Esophagus squamous epithelium (tissue), 5 donors: ENCODE measurements around the gene CDKL2. TPM values are rescaled to one million over a fixed set of nuclear protein-coding genes. Genes with fewer than 3 reads are reported as not detected.
A peak's percentile ranks its signal among the peaks of the same experiment; 100 is the strongest.
"Not testable (repeated sequence)": the region's sequence is repeated elsewhere in the genome, so short reads cannot be mapped to it uniquely, and the experiment has no call there.

Experiments used
- DNase-seq: peaks from one replicate; lab custom pipeline; 2025; lab: John Stamatoyannopoulos, UW
- H3K27ac ChIP-seq, 4 donors: fragments of 200-600 bp; sonication (generic); one replicate each; pipeline ENCODE4 v1.5.1; 2016 to 2019; ENCODE audit warnings: mild to moderate bottlenecking in 1 of 4
- H3K27me3 ChIP-seq, 4 donors: fragments of 200-600 bp; sonication (generic); 1 replicate in 3 of 4; 2 replicates in 1 of 4; pipeline versions ENCODE4 v1.5.1 to v1.6.0; 2017 to 2021; ENCODE audit warnings: antibody characterized with exemption in 1 of 4
- H3K36me3 ChIP-seq, 3 donors: fragments of 200-600 bp; sonication (generic); one replicate each; pipeline ENCODE4 v1.5.1; 2016 to 2019
- H3K4me1 ChIP-seq, 3 donors: fragments of 200-600 bp; sonication (generic); one replicate each; pipeline ENCODE4 v1.5.1; 2017 to 2019
- H3K4me3 ChIP-seq, 4 donors: fragments of 200-600 bp; sonication (generic); 1 replicate in 3 of 4; 2 replicates in 1 of 4; pipeline ENCODE4 v1.5.1; 2016 to 2019; ENCODE audit warnings: mild to moderate bottlenecking in 2 of 4, moderate library complexity in 1 of 4
- H3K9me3 ChIP-seq, 3 donors: fragments of 200-600 bp; sonication (generic); one replicate each; pipeline ENCODE4 v1.5.1; 2016 to 2019
- POLR2A ChIP-seq, 4 donors: fragments of 450-650 bp; IDR thresholded peaks; one replicate each; pipeline ENCODE4 v1.6.1; 2017; ENCODE audit warnings: antibody characterized with exemption in 4 of 4, mild to moderate bottlenecking in 4 of 4, moderate library complexity in 3 of 4
- WGBS, 2 donors: methylation state at CpG; one replicate each; pipeline ENCODE4 v1.1.5; 2018; 5-methylcytosine and 5-hydroxymethylcytosine counted together
- intact Hi-C: fragments of 100-400 bp; cut with DNase I; formaldehyde crosslinking; loops from one replicate; pipeline ENCODE4 v1.15.0; 2022
- total RNA-seq, 4 donors: library from RNA; depleted of rRNA; stranded (reverse); fragments of >200 nt; gene quantifications; one replicate each; pipeline ENCODE4 v1.1.0, GENCODE V29; 2016
- TF ChIP-seq, protein P1 (sequence below), 6 experiments: fragments of 450-650 bp in 4 of 6; fragments of 200-600 bp in 2 of 6; sonication (generic) in 2 of 6; IDR thresholded peaks; one replicate each; pipeline ENCODE4 v1.5.1; 2016 to 2019; ENCODE audit warnings: antibody characterized with exemption in 6 of 6, mild to moderate bottlenecking in 4 of 6, moderate library complexity in 4 of 6
- donor health status: DM: yes; HTN: yes; CAD: no.

CDKL2 gene
- total RNA-seq, 4 donors from 2014 or later: 0.13 to 1.3 (median 0.71) TPM

DNA sequence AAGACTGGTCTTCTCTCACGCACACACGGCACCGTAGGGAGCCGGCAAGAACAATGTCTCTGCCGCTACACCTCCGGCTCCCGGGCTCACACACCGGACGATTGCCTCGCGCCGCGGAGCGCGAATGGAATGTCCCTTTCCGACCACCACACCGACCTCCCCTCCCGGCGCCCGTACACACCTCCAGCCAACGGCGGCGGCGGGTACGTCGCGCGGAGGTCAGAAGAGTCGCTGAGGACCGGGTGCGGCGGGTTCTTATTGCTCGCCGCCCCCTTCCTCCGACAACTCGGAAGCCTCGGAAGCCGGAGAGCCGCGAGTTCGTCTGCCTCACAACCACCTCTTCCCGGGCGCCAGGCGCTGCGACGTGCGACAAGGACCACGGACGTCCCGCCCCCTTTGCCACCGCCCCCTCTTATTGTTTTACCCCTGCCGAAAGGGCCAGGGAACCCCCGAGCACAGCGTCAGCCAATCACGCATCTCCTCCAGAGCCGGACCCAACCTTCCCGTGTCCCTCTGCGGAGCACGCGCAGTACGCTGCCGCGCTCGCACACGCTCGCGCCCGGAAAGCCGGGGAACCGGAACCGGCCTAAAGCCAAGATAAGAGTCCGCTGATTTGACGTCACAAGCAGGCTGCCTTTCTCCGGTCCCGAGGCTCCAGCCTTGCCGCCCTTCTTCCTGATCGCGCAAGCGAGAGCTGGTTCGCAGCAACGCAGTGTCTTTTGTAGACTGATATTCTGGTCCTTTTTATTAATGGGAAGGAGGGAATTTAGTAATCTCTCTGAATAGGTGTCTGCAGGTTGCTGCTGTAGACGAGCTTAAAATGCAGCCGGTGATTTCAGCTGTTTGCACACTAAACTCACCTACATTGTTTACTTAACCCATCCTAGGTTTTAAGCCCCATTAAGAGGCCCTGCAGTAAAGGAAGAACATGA lies 43.0 kb upstream of the CDKL2 start, which contains the start of gene G3BP2:
Gene G3BP2 (minus strand): TSS at position 385 of the 932 bp plus-strand sequence. CDS start 11,386 bp downstream, outside the sequence.
- peaks cover 23 to 53% (median 24%) of the 10 kb centered on the region in 3 donors for H3K4me1 ChIP-seq
- TF ChIP-seq, protein P1, sequence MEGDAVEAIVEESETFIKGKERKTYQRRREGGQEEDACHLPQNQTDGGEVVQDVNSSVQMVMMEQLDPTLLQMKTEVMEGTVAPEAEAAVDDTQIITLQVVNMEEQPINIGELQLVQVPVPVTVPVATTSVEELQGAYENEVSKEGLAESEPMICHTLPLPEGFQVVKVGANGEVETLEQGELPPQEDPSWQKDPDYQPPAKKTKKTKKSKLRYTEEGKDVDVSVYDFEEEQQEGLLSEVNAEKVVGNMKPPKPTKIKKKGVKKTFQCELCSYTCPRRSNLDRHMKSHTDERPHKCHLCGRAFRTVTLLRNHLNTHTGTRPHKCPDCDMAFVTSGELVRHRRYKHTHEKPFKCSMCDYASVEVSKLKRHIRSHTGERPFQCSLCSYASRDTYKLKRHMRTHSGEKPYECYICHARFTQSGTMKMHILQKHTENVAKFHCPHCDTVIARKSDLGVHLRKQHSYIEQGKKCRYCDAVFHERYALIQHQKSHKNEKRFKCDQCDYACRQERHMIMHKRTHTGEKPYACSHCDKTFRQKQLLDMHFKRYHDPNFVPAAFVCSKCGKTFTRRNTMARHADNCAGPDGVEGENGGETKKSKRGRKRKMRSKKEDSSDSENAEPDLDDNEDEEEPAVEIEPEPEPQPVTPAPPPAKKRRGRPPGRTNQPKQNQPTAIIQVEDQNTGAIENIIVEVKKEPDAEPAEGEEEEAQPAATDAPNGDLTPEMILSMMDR (IDR thresholded peaks at IDR 0.05): peak in 1 of 6 experiments; percentile 9
- TF ChIP-seq POLR2A (IDR thresholded peaks at IDR 0.05): peak in 3 of 4 donors; percentile 72 to 96 (median 88)
- H3K9me3 ChIP-seq: no peaks in the 10 kb centered on the region
- H3K36me3 ChIP-seq: no peaks in the 10 kb centered on the region
- intact Hi-C loops: loop anchor here (5.0 kb wide), 1 partner anchor 49 kb away; the partner anchor contains the start of gene USO1
- H3K27ac ChIP-seq: peak within 1 kb of the TSS; percentile 90 to 97 (median 94)
- peak within 1 kb of the TSS; percentile 63 to 89 (median 84) for H3K4me3 ChIP-seq
- peak; percentile 93 for DNase-seq
- 0% methylated on average over 18 to 26 of the region's 83 CpGs for WGBS, 2 donors
- H3K27me3 ChIP-seq: no peaks in the 10 kb centered on the region

DNA sequence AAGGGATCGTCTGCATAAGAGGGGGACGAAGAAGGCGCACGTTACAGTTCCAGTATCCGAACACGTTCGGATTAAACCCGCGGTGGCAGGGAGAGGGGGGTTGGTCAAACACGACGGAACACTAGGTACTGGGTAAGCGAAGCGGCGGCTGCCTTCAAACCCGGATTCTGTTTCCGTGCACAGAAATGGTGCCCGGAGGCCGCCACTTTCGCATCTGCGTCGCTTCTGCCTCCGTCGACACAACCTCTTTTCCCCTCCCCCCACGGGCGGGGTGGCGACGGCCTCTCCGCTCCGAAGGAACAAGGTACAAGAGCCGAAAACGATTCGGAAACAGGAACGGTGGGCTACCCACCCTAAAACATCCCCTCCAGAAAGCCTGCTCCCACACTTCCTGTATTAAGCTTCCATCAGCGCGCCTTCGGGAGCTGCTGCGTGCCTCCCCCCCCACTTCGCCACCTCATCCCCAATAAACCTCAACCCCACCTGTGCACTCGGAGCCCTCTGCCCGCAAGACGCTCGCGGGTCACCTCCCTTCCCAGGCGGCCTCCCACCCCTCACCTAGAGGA lies 42.2 kb upstream of the CDKL2 start:
- no peak for TF ChIP-seq POLR2A (IDR thresholded peaks at IDR 0.05)
- TF ChIP-seq, protein P1 (IDR thresholded peaks at IDR 0.05): no peak
- H3K4me3 ChIP-seq: peak overlapping the region; percentile 63 to 89 (median 84)
- DNase-seq: peak; percentile 31
- peak overlapping the region; percentile 90 to 97 (median 94) for H3K27ac ChIP-seq
- 0% methylated on average over 26 to 37 of the region's 44 CpGs for WGBS, 2 donors
- no peaks in the 10 kb centered on the region for H3K9me3 ChIP-seq
- intact Hi-C loops: loop anchor here (5.0 kb wide), 1 partner anchor 50 kb away; the partner anchor contains the start of gene USO1
- H3K27me3 ChIP-seq: no peaks in the 10 kb centered on the region
- H3K4me1 ChIP-seq: peaks cover 24 to 55% (median 27%) of the 10 kb centered on the region in 3 donors
- H3K36me3 ChIP-seq: no peaks in the 10 kb centered on the region

DNA sequence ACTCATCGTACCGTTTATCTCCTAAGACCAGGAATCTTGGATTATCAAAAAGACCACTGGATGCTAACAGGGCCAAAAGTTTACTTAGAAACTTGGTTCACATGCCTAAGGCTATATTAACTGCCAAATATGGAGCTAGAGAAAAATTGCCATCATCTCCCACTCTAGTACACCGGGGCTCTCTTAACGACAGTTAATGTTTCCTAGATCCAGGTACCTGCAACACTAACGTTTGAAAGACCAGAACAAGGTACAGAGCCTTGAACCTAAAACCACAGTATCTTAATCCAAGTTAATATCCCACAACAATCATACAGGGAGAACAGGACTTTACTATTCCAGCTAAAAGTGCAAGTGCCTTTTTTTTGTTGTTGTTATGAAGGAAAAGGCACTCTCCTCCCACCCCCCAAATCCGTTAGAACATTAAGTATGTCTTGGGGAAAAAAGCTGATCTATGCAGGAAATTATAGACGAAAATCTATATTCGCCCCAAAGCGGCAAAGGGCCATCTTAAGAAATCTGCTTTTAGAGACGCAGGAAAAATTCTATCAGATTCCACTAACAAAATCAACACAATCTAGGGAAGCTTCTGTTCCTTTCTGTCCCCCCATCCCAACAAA lies 41.6 kb upstream of the CDKL2 start:
- Histone ChIP-seq H3K36me3 (no peaks in the 10 kb centered on the region), H3K9me3 (no peaks in the 10 kb centered on the region), H3K4me3 (peak overlapping the region; percentile 63 to 89 (median 84)), H3K4me1 (peaks cover 24 to 59% (median 27%) of the 10 kb centered on the region in 3 donors), H3K27ac (peak overlapping the region; percentile 90 to 97 (median 94)), H3K27me3 (no peaks in the 10 kb centered on the region)
- intact Hi-C loops: loop anchor here (5.0 kb wide), 1 partner anchor 50 kb away; the partner anchor contains the start of gene USO1
- 8% methylated on average over 10 of the region's 10 CpGs for WGBS, 2 donors
- DNase-seq: no peak
- no peak for TF ChIP-seq POLR2A (IDR thresholded peaks at IDR 0.05)
- TF ChIP-seq, protein P1 (IDR thresholded peaks at IDR 0.05): no peak

DNA sequence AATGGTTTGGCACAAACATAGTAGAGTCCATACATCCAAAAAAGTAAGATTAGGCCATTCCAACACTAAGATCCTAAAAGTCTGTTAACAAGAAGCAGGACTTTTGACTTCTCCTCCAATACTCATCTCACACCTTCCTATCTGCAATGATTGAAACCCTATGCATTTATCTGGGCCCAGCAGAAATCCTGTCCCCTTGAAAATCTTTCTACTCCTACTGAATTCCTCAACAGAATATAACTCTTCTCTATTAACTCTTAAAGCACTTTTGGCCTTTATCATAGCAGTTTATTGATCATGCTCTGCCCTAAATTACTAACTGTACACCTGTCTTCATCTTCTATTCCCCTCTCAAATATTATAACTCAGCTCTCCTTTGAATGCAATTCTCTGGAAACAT lies 38.3 kb upstream of the CDKL2 start:
- intact Hi-C loops: no loop called here
- TF ChIP-seq, protein P1 (IDR thresholded peaks at IDR 0.05): no peak
- TF ChIP-seq POLR2A (IDR thresholded peaks at IDR 0.05): no peak
- no peak overlapping the region for H3K27ac ChIP-seq
- no peaks in the 10 kb centered on the region for H3K9me3 ChIP-seq
- no peak for DNase-seq
- peaks cover 17 to 74% (median 26%) of the 10 kb centered on the region in 3 donors for H3K4me1 ChIP-seq
- no peaks in the 10 kb centered on the region for H3K36me3 ChIP-seq
- no peaks in the 10 kb centered on the region for H3K27me3 ChIP-seq
- no peak overlapping the region for H3K4me3 ChIP-seq

DNA sequence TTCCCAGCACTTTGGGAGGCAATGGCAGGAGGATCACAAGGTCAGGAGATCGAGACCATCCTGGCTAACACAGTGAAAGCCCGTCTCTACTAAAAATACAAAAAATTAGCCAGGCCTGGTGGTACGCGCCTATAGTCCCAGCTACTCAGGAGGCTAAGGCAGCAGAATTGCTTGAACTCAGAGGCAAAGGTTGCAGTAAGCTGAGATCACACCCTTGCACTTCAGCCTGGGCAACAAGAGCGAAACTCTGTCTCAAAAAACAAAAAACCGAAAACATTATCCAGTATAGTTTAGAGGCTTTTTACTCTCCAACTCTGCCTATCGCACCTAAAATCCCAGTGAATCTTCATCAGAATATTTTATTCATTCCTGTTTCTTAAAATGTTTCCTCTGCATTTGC lies 37.3 kb upstream of the CDKL2 start:
- H3K27me3 ChIP-seq, H3K9me3 ChIP-seq, H3K27ac ChIP-seq, DNase-seq, H3K4me3 ChIP-seq, intact Hi-C loops, H3K36me3 ChIP-seq: not testable (repeated sequence)
- 88 to 92% methylated on average over 7 of the region's 7 CpGs for WGBS, 2 donors
- peaks cover 17 to 73% (median 26%) of the 10 kb centered on the region in 3 donors for H3K4me1 ChIP-seq
